ENCODE measurements around the gene HPGD.

DNA sequence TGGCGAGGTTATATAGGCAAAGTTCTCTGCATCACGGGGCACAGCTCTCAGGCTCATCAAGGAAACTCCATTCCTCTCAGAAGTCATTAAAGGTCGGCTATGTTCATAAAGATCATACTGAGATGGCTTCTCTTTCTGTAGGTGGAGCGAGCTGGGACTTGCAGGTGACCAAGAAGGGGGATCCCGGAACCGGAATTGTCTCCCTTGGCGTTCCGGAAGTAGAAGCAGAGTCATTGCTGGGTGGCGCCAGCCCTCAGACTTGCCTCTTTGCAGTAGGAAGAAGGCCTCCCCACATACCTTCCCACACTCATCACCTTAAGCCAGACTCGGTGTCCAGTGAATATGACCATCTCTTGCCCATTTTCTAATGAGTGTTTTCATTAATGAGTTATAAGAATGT lies 17.9 kb upstream of the HPGD start:
- TF ChIP-seq CTCF (conservative IDR thresholded peaks at IDR 0.05; ENCODE audit: low read length): no peak
- TF ChIP-seq EZH2phosphoT487 (IDR thresholded peaks at IDR 0.05; ENCODE audit: borderline replicate concordance, low read depth, low read length): no peak
